PC-3 (cell line): Measurements from ENCODE around the gene GBX1. TPM values are rescaled to one million over a fixed set of nuclear protein-coding genes. Genes with fewer than 3 reads are reported as not detected.

ENCODE experiments used
- ATAC-seq: fragments of 200-7000 bp; cut with Tn5 transposase; 2 replicates; pipeline ENCODE4 v1.9.1; 2020; ENCODE audit warnings: mild to moderate bottlenecking, moderate library complexity
- BruUV-seq: library from RNA; stranded (reverse); fragments of 400-500 nt; replicated peaks from 2 replicates; lab custom pipeline; 2021; lab: Mats Ljungman, UMichigan
- CTCF ChIA-PET: fragments of 300-600 bp; sonication (Branson Sonifier 250); formaldehyde crosslinking; loops from one replicate; lab custom pipeline; 2022; ENCODE audit warnings: antibody characterized with exemption; lab: Charles Lee
- POLR2A ChIA-PET: fragments of 300-600 bp; sonication (Branson Sonifier 250); formaldehyde crosslinking; loops from one replicate; lab custom pipeline; 2022; ENCODE audit warnings: antibody characterized with exemption; ENCODE audit not compliant: unreplicated experiment; lab: Charles Lee
- DNase-seq: peaks from one replicate; pipeline ENCODE4 v3.0.0-alpha.2; 2015
- H2AFZ ChIP-seq: fragments of 300-600 bp; sonication (generic); 2 replicates; pipeline ENCODE4 v1.6.0; 2016; ENCODE audit warnings: antibody characterized with exemption, low read length
- H3F3A ChIP-seq: fragments of 300-600 bp; sonication (generic); one replicate; pipeline ENCODE4 v1.6.0; 2017; ENCODE audit warnings: antibody characterized with exemption, low read length, control low read depth, mild to moderate bottlenecking; ENCODE audit not compliant: unreplicated experiment
- H3K27ac ChIP-seq: fragments of 300-600 bp; sonication (generic); 2 replicates; pipeline ENCODE4 v1.5.1; 2016; ENCODE audit warnings: mild to moderate bottlenecking, low read length
- H3K27me3 ChIP-seq: fragments of 300-600 bp; sonication (generic); 2 replicates; pipeline ENCODE4 v1.6.1; 2016; ENCODE audit warnings: low read length, mixed read lengths
- H3K36me3 ChIP-seq: fragments of 300-600 bp; sonication (generic); 2 replicates; pipeline ENCODE4 v1.6.1; 2016; ENCODE audit warnings: low read depth, mixed run types, low read length, mixed read lengths
- H3K4me1 ChIP-seq: fragments of 300-600 bp; sonication (generic); 2 replicates; pipeline ENCODE4 v1.5.1; 2016; ENCODE audit warnings: low read length; ENCODE audit not compliant: insufficient read depth
- H3K4me2 ChIP-seq: fragments of 300-600 bp; sonication (generic); 2 replicates; pipeline ENCODE4 v1.6.0; 2016; ENCODE audit warnings: low read length
- H3K4me3 ChIP-seq: fragments of 300-600 bp; sonication (generic); 2 replicates; pipeline ENCODE4 v1.5.1; 2016; ENCODE audit warnings: mild to moderate bottlenecking, low read length, mixed read lengths
- H3K79me2 ChIP-seq: fragments of 300-600 bp; sonication (generic); 2 replicates; pipeline ENCODE4 v1.6.1; 2017; ENCODE audit warnings: low read length, mixed read lengths
- H3K9ac ChIP-seq: fragments of 300-600 bp; sonication (generic); 2 replicates; pipeline ENCODE4 v1.6.0; 2016; ENCODE audit warnings: mild to moderate bottlenecking, low read length
- H3K9me2 ChIP-seq: fragments of 300-600 bp; sonication (generic); replicated peaks from 2 replicates; pipeline ENCODE4 v1.6.1; 2016; ENCODE audit warnings: mixed run types, low read length, mixed read lengths
- H3K9me3 ChIP-seq: fragments of 300-600 bp; sonication (generic); 2 replicates; pipeline ENCODE4 v1.6.1; 2016; ENCODE audit warnings: low read length, mixed read lengths
- H4K20me1 ChIP-seq: fragments of 300-600 bp; sonication (generic); 2 replicates; pipeline ENCODE4 v1.6.1; 2016; ENCODE audit warnings: low read length, mixed read lengths
- CTCF ChIP-seq: fragments of 300-600 bp; sonication (generic); conservative IDR thresholded peaks from 2 replicates; pipeline ENCODE4 v1.5.1; 2017; ENCODE audit warnings: antibody characterized with exemption, low read depth, mild to moderate bottlenecking, low read length
- EZH2 ChIP-seq: fragments of 300-600 bp; sonication (generic); IDR thresholded peaks from one replicate; pipeline ENCODE4 v1.6.1; 2017; ENCODE audit warnings: antibody characterized with exemption, mild to moderate bottlenecking, low read length; ENCODE audit not compliant: unreplicated experiment
- EZH2phosphoT487 ChIP-seq: fragments of 300-600 bp; sonication (generic); IDR thresholded peaks from 2 replicates; pipeline ENCODE4 v1.6.1; 2018; ENCODE audit warnings: mild to moderate bottlenecking, antibody characterized with exemption, low read length, borderline replicate concordance
- intact Hi-C: fragments of 100-400 bp; cut with micrococcal nuclease; formaldehyde crosslinking; loops from 2 replicates; pipeline ENCODE4 v1.9.0; 2023
- total RNA-seq: library from RNA; depleted of rRNA; stranded (reverse); fragments of >200 nt; gene quantifications from 2 replicates; pipeline ENCODE4 v1.2.3, GENCODE V29; 2014

Gene GBX1
- total RNA-seq, 1 experiment from 2014 or later, result not detected

- BruUV-seq, result no TSS peak
- no peaks in the 10 kb centered on the region for H3K27me3 ChIP-seq
- TF ChIP-seq EZH2, result no peak
- TF ChIP-seq CTCF, result no peak
- TF ChIP-seq EZH2phosphoT487, result no peak
- H3K9me2 ChIP-seq, result no peaks in the 10 kb centered on the region
- H3K4me1 ChIP-seq, result no peaks in the 10 kb centered on the region
- ATAC-seq, result no peak
- H2AFZ ChIP-seq, result no peak overlapping the region
- no peak overlapping the region for H3K4me2 ChIP-seq
- ChIA-PET CTCF (no interaction called here), POLR2A (no interaction called here)
- H3K4me3 ChIP-seq, result no peak overlapping the region
- no peaks in the 10 kb centered on the region for H4K20me1 ChIP-seq
- peaks cover 63% of the 10 kb centered on the region for H3K79me2 ChIP-seq
- no peak overlapping the region for H3K27ac ChIP-seq
- H3K36me3 ChIP-seq, result no peaks in the 10 kb centered on the region
- no peaks in the 10 kb centered on the region for H3F3A ChIP-seq
- intact Hi-C loops, result no loop called here
- no peak overlapping the region for H3K9ac ChIP-seq
- H3K9me3 ChIP-seq, result no peaks in the 10 kb centered on the region
- no peak for DNase-seq
Measured at GRCh38 chr7:151102991-151103390, 64.5 kb downstream of the GBX1 start.

GRCh38 chr7:151101621-151102396 lies 65.7 kb downstream of the GBX1 start:
- no peak for DNase-seq
- intact Hi-C loops, result no loop called here
- Histone ChIP-seq H3K4me1 (no peaks in the 10 kb centered on the region), H3K27me3 (no peaks in the 10 kb centered on the region), H3K9me2 (no peaks in the 10 kb centered on the region), H3K9ac (no peak overlapping the region), H3F3A (no peaks in the 10 kb centered on the region), H2AFZ (no peak overlapping the region), H3K27ac (no peak overlapping the region), H4K20me1 (no peaks in the 10 kb centered on the region), H3K4me2 (no peak overlapping the region), H3K4me3 (no peak overlapping the region), H3K79me2 (peaks cover 73% of the 10 kb centered on the region), H3K36me3 (no peaks in the 10 kb centered on the region), H3K9me3 (no peaks in the 10 kb centered on the region)
- no TSS peak for BruUV-seq
- POLR2A ChIA-PET, result no interaction called here
- CTCF ChIA-PET, result no interaction called here
- TF ChIP-seq EZH2phosphoT487 (no peak), CTCF (no peak), EZH2 (no peak)
- no peak for ATAC-seq

- H3F3A ChIP-seq, result no peaks in the 10 kb centered on the region
- peaks cover 80% of the 10 kb centered on the region for H3K79me2 ChIP-seq
- peaks cover 1% of the 10 kb centered on the region; the same call in 1 of the 2 replicates for H4K20me1 ChIP-seq
- POLR2A ChIA-PET, result no interaction called here
- CTCF ChIA-PET, result no interaction called here
- H3K9me2 ChIP-seq, result no peaks in the 10 kb centered on the region
- DNase-seq (no peak), ATAC-seq (no peak)
- H3K4me2 ChIP-seq, result no peak overlapping the region
- no peaks in the 10 kb centered on the region for H3K4me1 ChIP-seq
- no peak overlapping the region for H3K27ac ChIP-seq
- H3K9me3 ChIP-seq, result no peaks in the 10 kb centered on the region
- H3K27me3 ChIP-seq, result no peaks in the 10 kb centered on the region
- no peak overlapping the region for H2AFZ ChIP-seq
- intact Hi-C loops, result no loop called here
- BruUV-seq, result no TSS peak
- TF ChIP-seq EZH2phosphoT487 (no peak), EZH2 (no peak), CTCF (no peak)
- no peaks in the 10 kb centered on the region for H3K36me3 ChIP-seq
- no peak overlapping the region for H3K4me3 ChIP-seq
- no peak overlapping the region for H3K9ac ChIP-seq
Measured at GRCh38 chr7:151100921-151101320, 66.6 kb downstream of the GBX1 start.
